Left hindlimb (tissue), 1 donor: ENCODE data around the gene VRTN.
"Not testable (repeated sequence)": the region's sequence is repeated elsewhere in the genome, so short reads cannot be mapped to it uniquely, and the experiment has no call there.

Experiments used
- DNase-seq: peaks from one replicate; pipeline ENCODE4 v3.0.0-alpha.2; 2018

VRTN gene

GRCh38 chr14:74348241-74348734 lies at the start of gene VRTN:
TSS of gene VRTN (plus strand) at chr14:74348471. CDS start at chr14:74356784, 8,313 bp downstream.
- DNase-seq = no peak

- DNase-seq = no peak
Measured at GRCh38 chr14:74299061-74299545, 49.2 kb upstream of the VRTN start.

GRCh38 chr14:74301594-74302151 lies 46.6 kb upstream of the VRTN start:
- DNase-seq = no peak

- DNase-seq = no peak
Measured at GRCh38 chr14:74302152-74302628, 46.1 kb upstream of the VRTN start.

GRCh38 chr14:74302634-74303569 lies 45.4 kb upstream of the VRTN start, which contains the start of gene ABCD4:
TSS of gene ABCD4 (minus strand) at chr14:74302934. CDS start at chr14:74302912, 22 bp downstream.
- peak; percentile 95 for DNase-seq

- no peak for DNase-seq
Measured at GRCh38 chr14:74308695-74309094, 39.6 kb upstream of the VRTN start.

- no peak for DNase-seq
Measured at GRCh38 chr14:74309125-74310022, 38.9 kb upstream of the VRTN start.

- no peak for DNase-seq
Measured at GRCh38 chr14:74312161-74312560, 36.1 kb upstream of the VRTN start.

GRCh38 chr14:74313601-74314000 lies 34.7 kb upstream of the VRTN start:
- DNase-seq = no peak

GRCh38 chr14:74314576-74314975 lies 33.7 kb upstream of the VRTN start:
- no peak for DNase-seq

GRCh38 chr14:74324931-74325361 lies 23.3 kb upstream of the VRTN start:
- DNase-seq = no peak

- no peak for DNase-seq
Measured at GRCh38 chr14:74325446-74325845, 22.8 kb upstream of the VRTN start.

GRCh38 chr14:74326369-74327152 lies 21.7 kb upstream of the VRTN start:
- DNase-seq = peak; percentile 48

- DNase-seq = not testable (repeated sequence)
Measured at GRCh38 chr14:74329950-74330552, 18.2 kb upstream of the VRTN start.

GRCh38 chr14:74333909-74334308 lies 14.4 kb upstream of the VRTN start:
- no peak for DNase-seq

GRCh38 chr14:74346341-74346740 lies 1.9 kb upstream of the VRTN start:
- DNase-seq = no peak

GRCh38 chr14:74347097-74347794 lies 1.0 kb upstream of the VRTN start:
- DNase-seq = no peak

- DNase-seq = no peak
Measured at GRCh38 chr14:74347795-74348100, 523 bp upstream of the VRTN start.

GRCh38 chr14:74348735-74349463 lies 628 bp downstream of the VRTN start:
- no peak for DNase-seq

- DNase-seq = no peak
Measured at GRCh38 chr14:74349757-74350156, 1.5 kb downstream of the VRTN start.
